Lower lobe of right lung (tissue), 2 donors: ENCODE data around the gene NCOA1. TPM values are rescaled to one million over a fixed set of nuclear protein-coding genes. Genes with fewer than 3 reads are reported as not detected.

Experiments
- ATAC-seq, 2 donors: fragments of 200-7000 bp; cut with Tn5 transposase; one replicate each; pipeline ENCODE4 v1.9.1; 2020 to 2022; ENCODE audit warnings: mild to moderate bottlenecking in 2 of 2, moderate library complexity in 2 of 2
- DNase-seq: peaks from one replicate; pipeline ENCODE4 v3.0.0-alpha.2; 2020
- H3K27ac ChIP-seq: fragments of 200-600 bp; one replicate; pipeline ENCODE4 v1.8.0; 2022
- H3K27me3 ChIP-seq: fragments of 200-600 bp; one replicate; pipeline ENCODE4 v1.8.0; 2022; ENCODE audit warnings: low read depth
- H3K36me3 ChIP-seq: fragments of 200-600 bp; one replicate; pipeline ENCODE4 v1.8.0; 2022; ENCODE audit warnings: mild to moderate bottlenecking
- H3K4me1 ChIP-seq: fragments of 200-600 bp; one replicate; pipeline ENCODE4 v1.8.0; 2022
- H3K4me3 ChIP-seq: fragments of 200-600 bp; one replicate; pipeline ENCODE4 v1.8.0; 2022; ENCODE audit warnings: mild to moderate bottlenecking
- H3K9me3 ChIP-seq: fragments of 200-600 bp; one replicate; pipeline ENCODE4 v1.8.0; 2022
- intact Hi-C: fragments of 100-400 bp; cut with DNase I; formaldehyde crosslinking; loops from one replicate; pipeline ENCODE4 v1.11.0; 2022
- total RNA-seq: library from RNA; stranded (reverse); fragmentation: NEBNext Ultra II Directional; extraction: Animal tissue kit (Norgen Biotek cat#: 25700); gene quantifications from one replicate; pipeline ENCODE4 v1.2.1, GENCODE V29; 2021
- TF ChIP-seq, protein P1 (sequence below): fragments of 200-600 bp; IDR thresholded peaks from one replicate; pipeline ENCODE4 v1.8.0; 2022; ENCODE audit warnings: antibody characterized with exemption, mild to moderate bottlenecking
- donor health status: DM: no; HTN: yes; CAD: no; lungs with severe emphysema.

NCOA1 gene
- total RNA-seq, 1 donor from 2014 or later, result 48.3 TPM

DNA sequence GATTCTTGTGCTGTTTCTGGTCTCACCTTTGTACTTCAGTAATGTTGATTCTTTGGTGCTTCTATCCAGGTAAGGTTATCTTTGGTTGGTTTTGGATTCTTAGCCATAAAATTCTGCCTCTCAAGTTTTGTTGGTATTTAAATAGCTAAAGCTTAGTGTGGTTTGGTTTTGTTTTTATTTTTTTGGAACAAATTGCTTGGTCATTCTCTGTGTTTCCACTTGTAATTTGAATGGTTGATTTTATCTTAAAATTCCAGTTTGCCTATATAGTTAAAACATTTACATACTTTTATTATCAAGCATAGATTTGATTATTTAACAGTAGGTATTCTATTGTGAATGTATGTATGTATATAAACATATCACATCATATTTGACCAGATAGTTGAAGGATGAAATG, 6.6 kb downstream of the NCOA1 start:
- no peaks in the 10 kb centered on the region for H3K9me3 ChIP-seq
- ATAC-seq (no peak), DNase-seq (no peak)
- no peaks in the 10 kb centered on the region for H3K36me3 ChIP-seq
- TF ChIP-seq, protein P1, sequence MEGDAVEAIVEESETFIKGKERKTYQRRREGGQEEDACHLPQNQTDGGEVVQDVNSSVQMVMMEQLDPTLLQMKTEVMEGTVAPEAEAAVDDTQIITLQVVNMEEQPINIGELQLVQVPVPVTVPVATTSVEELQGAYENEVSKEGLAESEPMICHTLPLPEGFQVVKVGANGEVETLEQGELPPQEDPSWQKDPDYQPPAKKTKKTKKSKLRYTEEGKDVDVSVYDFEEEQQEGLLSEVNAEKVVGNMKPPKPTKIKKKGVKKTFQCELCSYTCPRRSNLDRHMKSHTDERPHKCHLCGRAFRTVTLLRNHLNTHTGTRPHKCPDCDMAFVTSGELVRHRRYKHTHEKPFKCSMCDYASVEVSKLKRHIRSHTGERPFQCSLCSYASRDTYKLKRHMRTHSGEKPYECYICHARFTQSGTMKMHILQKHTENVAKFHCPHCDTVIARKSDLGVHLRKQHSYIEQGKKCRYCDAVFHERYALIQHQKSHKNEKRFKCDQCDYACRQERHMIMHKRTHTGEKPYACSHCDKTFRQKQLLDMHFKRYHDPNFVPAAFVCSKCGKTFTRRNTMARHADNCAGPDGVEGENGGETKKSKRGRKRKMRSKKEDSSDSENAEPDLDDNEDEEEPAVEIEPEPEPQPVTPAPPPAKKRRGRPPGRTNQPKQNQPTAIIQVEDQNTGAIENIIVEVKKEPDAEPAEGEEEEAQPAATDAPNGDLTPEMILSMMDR, result no peak
- no peaks in the 10 kb centered on the region for H3K27me3 ChIP-seq
- H3K27ac ChIP-seq, result no peak overlapping the region
- intact Hi-C loops, result no loop called here
- peaks cover 28% of the 10 kb centered on the region for H3K4me1 ChIP-seq
- H3K4me3 ChIP-seq, result no peak overlapping the region

DNA sequence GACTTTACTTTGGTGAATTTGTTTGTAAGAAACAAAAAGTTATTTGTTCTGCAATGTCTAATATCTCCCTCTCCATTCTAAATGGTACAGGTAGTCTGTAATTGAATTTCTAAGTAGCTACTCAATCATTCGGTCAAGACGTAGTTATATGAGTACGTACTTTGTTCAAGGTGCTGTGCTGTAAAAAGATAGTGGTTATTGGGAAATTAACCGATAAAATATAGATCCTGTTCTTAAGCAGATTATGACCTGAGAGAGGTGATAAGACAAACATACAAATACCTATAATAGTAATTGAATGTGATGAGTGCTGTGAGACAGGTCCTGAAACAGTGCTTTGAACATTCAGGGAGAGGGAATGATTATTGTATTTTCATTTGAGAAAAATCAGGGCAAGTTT, 7.1 kb downstream of the NCOA1 start:
- no peak for ATAC-seq
- no peak for DNase-seq
- no peak overlapping the region for H3K4me3 ChIP-seq
- TF ChIP-seq, protein P1, result no peak
- intact Hi-C loops, result no loop called here
- H3K9me3 ChIP-seq, result no peaks in the 10 kb centered on the region
- H3K36me3 ChIP-seq, result no peaks in the 10 kb centered on the region
- H3K27ac ChIP-seq, result no peak overlapping the region
- H3K4me1 ChIP-seq, result peaks cover 23% of the 10 kb centered on the region
- H3K27me3 ChIP-seq, result no peaks in the 10 kb centered on the region

DNA sequence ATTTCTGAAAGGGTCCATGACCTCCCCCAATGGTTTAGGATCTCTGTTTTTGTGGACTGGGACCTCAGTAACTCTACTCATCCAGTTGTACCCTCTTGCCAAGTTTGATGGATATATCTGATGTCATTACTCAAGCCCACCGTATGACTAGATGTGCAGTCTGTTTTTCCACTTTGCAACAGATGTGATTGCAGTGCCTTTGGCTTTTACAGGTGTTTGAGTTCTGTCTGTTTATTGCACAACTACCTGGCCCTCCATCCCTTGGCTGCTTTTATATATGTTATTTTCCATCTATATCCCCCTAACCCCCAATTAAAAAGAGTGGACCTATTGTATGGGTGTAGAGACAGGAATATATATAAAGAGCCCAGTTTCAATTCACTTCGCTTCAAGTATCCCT, 10.8 kb downstream of the NCOA1 start:
- Histone ChIP-seq H3K36me3 (no peaks in the 10 kb centered on the region), H3K27ac (no peak overlapping the region), H3K27me3 (no peaks in the 10 kb centered on the region), H3K4me1 (peaks cover 8% of the 10 kb centered on the region), H3K4me3 (no peak overlapping the region), H3K9me3 (no peaks in the 10 kb centered on the region)
- intact Hi-C loops, result no loop called here
- TF ChIP-seq, protein P1, result no peak
- ATAC-seq, result no peak
- no peak for DNase-seq

DNA sequence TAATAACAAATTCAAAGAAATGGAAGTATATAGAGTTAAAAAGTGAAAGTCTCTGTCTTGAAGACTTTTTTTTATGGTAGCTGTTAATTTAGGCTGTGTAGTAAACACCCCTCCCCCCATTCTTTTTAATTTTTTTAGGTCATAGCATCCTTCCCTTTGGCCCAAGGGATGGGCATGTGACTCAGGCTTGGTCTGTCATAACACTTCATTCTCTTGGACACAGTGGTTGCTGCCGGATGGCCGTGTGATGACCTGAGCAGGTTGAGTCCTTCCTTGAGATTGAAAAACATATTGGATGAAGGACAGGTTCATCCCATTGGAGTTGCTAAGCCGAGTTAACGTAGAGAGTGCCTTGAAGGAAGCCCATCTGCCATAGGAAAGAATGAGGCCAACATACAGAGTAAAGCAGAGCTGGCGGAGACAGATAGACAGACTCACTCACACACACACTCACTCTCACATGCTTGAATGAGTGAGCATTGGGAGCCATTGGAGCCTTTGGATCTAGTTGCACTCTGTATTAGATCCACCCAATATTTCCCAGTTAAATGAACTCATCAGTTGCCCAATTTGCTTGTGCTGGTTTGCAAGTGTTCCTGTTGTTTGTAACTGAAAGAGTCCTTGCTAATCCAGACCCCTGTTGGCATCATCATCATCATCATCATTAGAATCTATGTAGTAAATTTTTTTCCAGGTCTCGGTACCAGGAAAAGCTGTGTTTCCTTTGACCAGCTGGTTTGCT, 14.7 kb downstream of the NCOA1 start:
- H3K9me3 ChIP-seq, result no peaks in the 10 kb centered on the region
- no peaks in the 10 kb centered on the region for H3K27me3 ChIP-seq
- ATAC-seq (no peak), DNase-seq (no peak)
- intact Hi-C loops, result no loop called here
- peaks cover 23% of the 10 kb centered on the region for H3K4me1 ChIP-seq
- no peak overlapping the region for H3K4me3 ChIP-seq
- no peaks in the 10 kb centered on the region for H3K36me3 ChIP-seq
- no peak overlapping the region for H3K27ac ChIP-seq
- TF ChIP-seq, protein P1, result no peak

DNA sequence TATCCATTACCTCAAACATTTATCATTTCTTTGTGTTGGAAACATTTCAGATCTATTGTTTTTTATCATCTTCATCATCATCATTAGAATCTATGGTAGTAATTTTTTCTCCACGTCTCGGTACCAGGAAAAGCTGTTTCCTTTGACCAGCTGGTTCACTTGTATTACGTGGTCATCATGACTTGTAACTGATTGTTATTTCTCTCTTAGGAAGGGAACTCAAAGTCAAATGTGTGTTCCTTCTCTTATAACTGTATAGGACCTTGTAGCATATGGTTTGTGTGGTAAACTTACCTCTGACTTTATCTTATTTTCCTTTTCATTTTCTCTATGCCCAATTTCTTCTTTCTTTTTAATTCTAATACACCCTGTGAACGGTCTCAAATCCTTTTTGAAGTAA, 16.5 kb downstream of the NCOA1 start:
- TF ChIP-seq, protein P1, result no peak
- Histone ChIP-seq H3K9me3 (no peaks in the 10 kb centered on the region), H3K4me3 (no peak overlapping the region), H3K4me1 (peaks cover 31% of the 10 kb centered on the region), H3K27me3 (no peaks in the 10 kb centered on the region), H3K27ac (no peak overlapping the region), H3K36me3 (no peaks in the 10 kb centered on the region)
- ATAC-seq, result no peak
- intact Hi-C loops, result no loop called here
- DNase-seq, result no peak
